Activated CD4-positive, alpha-beta T cell treated with anti-CD3 and anti-CD28 coated beads for 48 hours (primary cell): ENCODE data around the gene ZGPAT.
A peak's percentile ranks its signal among the peaks of the same experiment; 100 is the strongest.
"Not testable (repeated sequence)": the region's sequence is repeated elsewhere in the genome, so short reads cannot be mapped to it uniquely, and the experiment has no call there.

Source experiments
- DNase-seq: peaks from one replicate; pipeline ENCODE4 v3.0.0-alpha.2; 2020

The ZGPAT gene, protein sequence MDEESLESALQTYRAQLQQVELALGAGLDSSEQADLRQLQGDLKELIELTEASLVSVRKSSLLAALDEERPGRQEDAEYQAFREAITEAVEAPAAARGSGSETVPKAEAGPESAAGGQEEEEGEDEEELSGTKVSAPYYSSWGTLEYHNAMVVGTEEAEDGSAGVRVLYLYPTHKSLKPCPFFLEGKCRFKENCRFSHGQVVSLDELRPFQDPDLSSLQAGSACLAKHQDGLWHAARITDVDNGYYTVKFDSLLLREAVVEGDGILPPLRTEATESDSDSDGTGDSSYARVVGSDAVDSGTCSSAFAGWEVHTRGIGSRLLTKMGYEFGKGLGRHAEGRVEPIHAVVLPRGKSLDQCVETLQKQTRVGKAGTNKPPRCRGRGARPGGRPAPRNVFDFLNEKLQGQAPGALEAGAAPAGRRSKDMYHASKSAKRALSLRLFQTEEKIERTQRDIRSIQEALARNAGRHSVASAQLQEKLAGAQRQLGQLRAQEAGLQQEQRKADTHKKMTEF

DNA sequence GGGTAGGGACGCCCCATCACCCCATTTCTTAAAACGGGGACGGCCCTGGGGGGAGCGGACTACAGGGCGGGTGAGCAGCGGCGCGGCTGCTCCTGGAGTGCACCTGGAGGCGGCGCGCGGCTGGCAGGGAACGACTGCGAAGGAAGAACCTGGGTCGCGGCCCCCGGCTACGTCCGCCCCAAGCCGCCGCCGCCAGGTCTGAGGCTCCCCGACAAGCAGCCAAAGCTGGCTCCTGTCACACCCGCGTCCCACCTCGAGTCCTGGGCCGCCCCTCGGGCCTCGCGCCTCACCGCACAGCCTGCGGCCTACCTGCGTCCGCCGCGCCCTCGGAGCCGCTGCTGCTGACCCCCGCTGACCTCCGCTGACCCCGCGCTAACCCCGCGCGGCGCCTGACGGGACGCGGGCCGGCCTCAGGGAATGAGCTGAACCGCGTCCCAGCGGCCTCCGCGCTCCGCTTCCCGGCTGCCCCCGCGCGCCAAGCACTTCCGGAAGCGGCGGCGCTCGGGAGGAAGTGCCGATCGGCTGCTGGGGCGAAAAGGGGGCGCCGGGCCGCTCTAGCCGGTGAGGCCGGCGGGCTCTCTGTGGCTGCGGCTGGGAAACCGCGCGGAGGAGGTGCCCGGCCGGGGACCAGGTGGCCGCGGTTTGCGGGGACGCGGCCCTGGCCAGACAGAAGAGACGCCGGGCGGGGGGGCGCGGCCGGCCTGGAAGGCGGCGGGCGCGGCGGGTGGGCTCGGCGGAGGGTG is at the start of gene ZGPAT, which contains the start of gene ARFRP1:
Gene ZGPAT, plus strand, starts transcription at position 482 of the 743 bp plus-strand sequence. CDS start 542 bp downstream, outside the sequence.
Gene ARFRP1, minus strand, starts transcription at position 419 of the 743 bp plus-strand sequence. CDS start 885 bp downstream, outside the sequence.
- DNase-seq, result peak; percentile 89

DNA sequence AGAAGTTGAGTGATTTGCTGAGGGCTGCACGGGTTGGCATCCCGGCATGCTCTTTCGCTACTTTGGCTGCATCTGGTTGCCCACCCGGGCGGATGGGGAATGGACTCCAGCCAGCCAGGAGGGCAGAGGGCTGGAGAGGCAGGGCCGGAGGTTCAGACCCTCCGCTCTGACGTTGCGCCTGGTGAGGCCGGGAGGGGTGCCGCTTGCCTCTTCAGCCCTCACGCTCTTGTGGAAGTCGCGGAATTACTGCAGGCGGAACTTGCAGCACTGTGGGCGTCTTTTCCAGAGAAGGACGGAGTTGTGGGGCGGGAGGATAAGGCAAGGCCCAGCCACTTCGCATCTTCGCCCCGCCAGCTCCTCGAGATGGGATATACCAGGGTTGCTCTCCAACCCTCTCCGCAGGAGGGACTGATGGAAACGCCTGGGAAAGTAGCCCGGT is 49.1 kb upstream of the ZGPAT start:
- DNase-seq, result peak; percentile 52

DNA sequence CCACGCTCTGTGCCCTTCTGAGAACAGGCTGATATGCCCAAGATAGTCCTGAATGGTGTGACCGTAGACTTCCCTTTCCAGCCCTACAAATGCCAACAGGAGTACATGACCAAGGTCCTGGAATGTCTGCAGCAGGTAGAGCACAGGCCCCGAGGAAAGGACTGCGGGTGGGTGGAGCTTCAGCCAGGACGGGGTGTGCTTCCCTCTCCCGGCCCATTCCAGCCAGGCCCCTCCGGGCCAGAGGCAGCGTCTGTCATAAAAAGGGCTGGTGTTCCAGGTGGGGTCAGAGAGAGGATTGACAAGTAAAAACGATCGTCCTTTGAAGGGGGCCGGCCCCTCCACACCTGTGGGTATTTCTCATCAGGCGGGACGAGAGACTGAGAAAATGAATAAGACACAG is 48.5 kb upstream of the ZGPAT start:
- no peak for DNase-seq

DNA sequence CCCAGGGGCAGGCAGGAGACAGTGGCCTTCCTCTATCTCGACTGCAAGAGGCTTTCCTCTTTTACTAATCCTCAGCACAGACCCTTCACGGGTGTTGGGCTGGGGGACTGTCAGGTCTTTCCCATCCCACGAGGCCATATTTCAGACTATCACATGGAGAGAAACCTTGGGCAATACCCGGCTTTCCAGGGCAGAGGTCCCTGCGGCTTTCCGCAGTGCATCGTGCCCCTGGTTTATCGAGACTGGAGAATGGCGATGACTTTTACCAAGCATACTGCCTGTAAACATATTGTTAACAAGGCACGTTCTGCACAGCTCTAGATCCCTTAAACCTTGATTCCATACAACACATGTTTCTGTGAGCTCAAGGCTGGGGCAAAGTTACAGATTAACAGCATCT is 47.7 kb upstream of the ZGPAT start:
- DNase-seq, result not testable (repeated sequence)

DNA sequence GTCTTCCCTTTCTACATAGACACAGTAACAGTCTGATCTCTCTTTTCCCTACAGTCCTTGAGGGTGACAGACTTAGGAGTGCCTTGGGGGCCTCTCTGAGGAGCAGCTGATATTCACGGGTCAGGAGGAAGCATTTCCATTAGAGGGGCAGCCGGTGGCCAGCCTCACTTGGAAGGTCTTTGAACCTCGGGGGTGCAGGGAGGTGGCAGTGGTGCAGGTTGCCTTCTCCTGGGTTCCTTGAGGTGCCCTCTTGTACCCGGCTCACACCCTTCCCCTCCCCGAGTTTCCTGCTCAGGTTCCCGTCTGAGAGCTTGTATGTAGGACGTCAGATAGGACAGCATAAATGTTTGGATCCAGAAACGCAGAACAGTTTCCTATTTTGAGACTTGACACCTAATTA is 47.2 kb upstream of the ZGPAT start:
- no peak for DNase-seq

DNA sequence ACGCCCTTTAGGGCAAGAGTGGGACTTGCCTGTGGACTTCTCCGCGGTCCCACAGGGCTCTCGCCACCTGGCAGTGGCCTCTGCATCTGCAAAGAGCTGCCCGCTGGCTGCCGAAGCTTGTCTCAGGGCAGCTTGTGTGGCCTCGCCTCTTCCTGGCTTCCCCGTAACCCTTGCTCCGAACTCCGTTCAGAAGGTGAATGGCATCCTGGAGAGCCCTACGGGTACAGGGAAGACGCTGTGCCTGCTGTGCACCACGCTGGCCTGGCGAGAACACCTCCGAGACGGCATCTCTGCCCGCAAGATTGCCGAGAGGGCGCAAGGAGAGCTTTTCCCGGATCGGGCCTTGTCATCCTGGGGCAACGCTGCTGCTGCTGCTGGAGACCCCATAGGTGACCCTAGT is 46.7 kb upstream of the ZGPAT start:
- DNase-seq, result no peak

DNA sequence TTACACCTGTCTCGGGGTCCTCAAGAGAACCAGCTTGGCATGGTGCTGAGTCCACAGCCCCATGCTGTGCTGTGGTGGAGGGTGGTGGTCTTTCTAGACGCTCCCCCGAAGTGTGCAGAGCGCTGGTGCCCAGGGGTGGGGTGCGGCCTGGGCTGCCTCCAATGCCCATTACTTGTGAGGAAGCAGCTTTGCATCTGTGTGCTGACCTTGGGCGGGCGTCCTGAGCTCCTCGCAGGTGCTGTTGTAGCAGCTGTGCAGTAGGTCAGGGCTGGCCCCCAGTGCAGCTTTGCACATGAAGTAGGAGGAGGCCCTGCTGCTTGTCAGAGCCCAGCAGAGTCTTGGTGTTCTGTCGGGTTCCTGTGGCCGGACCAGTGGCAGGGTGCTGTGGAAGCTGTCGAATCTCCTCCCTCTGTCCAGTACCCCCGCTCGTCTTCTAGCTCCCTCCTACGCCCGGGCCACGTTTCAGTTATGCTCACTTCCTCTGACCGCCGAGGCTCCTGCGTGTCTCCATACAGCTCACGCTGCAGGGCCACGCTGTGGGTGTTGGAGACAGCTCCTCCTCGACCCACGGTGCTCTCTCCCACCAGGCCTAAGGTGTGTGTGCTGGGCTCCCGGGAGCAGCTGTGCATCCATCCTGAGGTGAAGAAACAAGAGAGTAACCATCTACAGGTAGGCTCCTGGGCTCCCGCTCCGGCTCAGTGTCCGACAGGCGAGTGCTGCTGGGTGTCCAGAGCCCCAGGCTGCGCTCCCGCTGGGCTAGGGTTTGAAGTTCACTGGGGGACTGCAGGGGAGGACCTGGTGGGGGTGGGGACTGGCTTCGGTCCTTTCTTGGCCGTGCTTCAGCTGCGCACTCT is 45.7 kb upstream of the ZGPAT start:
- DNase-seq, result no peak

DNA sequence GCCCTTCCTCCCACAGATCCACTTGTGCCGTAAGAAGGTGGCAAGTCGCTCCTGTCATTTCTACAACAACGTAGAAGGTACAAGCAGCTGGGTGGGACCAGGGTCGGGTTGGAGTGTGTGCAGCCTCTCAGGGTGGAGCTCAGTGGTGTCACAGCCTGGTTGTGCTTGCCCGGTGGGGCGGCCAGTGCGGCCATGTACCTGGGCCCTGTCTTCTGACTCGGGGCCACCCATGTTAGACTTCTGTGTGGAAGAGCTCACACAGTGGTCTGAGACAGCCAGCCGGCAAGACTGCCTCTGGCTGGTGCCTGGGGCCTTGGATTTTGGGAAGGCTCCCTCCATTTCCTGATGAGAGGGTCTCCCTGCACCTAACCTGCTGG is 45.0 kb upstream of the ZGPAT start:
- no peak for DNase-seq

DNA sequence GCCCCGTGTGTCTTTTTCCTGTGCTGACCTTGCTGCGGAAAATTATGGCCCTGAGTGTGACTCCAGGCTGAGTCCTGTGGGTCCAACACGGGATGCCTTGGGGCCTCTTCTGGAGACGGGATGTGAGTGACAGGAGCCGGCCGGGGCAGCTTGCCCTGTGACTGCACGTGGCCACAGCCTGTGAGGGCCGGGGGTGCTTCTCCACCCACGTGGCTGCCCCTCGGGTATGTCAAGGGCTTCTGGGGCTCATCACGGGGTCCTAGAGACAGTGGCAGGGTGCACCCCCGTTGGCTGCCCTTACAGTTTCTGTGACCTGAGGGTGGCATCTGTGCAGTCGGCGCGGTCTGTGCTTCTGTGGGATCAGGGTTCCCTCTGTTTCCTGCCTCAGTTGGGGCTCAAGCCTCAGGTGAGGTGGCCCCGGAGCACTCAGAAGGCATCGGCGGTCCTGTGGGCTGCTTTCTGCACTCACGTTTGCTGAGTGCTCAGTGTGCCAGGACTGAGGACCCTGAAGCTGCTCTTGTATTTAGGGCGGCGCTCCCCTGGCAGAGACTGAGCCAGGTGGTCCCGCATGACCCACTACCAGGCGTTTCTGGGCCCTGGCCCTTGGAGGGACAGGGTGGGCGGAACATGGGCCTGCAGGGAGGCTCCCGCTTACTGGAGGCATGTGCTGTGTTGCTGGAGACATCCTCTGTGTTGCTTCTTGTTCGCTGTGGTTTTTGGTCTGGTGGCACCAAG is 44.3 kb upstream of the ZGPAT start:
- no peak for DNase-seq

DNA sequence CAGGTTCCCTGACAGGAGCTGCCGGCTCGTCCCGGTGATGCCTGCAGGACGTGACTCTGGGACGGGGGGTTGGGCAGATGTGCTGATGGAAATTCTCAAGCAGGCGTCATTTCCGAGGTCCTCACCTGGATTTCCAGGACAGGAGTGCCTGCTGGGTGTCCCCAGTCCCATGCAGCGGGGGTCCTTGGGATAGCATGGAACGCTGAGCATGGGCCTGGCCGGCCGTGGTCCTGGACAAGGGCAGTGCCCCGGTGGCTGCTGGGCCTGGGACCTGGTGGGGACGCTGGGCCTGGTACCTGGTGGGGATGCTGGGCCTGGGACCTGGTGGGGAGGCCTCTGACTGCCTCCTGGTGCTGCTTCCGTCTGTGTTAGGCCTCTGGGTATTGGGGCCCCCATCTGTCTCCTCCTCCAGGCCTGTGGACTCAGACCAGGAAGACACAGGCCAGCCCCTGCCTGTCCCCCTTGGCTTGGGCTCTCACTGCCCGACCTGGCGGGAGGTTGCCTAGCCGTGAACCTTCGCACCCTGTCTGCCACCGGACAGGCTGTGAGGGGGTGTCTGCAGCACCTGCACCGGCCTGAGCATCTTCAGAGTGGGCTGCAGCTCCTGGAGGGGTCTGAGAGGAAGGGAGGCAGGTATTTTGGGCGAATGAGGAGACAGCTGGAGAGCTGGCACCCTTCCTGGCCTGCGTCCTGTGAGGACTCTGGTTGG is 43.5 kb upstream of the ZGPAT start:
- no peak for DNase-seq

DNA sequence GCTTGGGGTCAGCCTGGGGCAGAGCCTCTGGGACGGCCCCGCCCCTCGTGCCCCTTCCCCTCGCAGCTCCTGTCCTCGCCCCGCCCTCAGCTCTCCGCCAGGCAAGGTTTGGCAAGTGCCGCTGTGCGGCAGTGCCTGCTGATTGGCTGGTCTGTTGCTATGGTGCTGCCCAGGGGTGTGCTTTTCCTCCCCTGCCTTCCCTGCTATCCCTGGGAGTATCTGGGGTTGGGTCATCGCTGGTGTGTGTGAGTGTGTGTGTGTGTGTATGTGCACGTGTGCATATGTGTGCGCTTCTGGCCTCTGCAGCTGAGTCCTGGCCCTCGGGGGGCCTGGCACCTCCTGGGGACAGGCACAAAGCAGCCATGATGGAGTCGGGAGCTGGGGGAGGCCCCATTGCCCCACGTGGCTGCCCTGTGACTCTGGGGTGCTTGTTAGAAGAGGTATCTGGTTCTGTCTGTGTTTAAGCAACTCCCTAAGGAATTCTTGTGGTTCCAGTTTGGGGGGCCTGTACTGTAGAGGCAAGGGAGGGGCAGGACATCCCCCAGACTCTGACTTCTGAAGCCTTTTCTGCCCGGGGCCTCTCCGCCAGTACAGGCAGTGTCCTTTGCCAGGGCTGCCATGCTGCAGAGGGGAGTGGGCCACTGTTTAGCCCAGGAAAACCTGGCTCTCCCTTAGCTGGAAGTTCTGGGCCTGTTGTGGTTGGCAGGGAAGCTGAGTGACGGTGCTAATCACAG is 42.8 kb upstream of the ZGPAT start:
- no peak for DNase-seq

DNA sequence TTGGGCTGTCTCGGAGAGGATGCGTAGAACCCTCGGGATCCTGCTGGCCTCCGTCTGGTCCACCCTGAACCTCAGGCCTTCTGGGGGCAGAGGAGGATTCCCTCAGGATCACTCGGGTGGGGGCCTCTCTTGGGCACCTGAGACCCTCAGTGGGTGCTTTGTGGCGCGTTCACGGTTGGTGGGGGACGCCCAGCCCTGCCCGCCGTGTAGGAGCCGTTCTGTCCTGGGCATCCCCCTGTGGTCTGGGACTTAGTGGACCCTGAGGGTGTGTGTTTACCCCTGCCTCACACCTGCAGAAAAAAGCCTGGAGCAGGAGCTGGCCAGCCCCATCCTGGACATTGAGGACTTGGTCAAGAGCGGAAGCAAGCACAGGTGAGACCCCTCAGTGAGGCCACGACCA is 42.1 kb upstream of the ZGPAT start:
- no peak for DNase-seq

DNA sequence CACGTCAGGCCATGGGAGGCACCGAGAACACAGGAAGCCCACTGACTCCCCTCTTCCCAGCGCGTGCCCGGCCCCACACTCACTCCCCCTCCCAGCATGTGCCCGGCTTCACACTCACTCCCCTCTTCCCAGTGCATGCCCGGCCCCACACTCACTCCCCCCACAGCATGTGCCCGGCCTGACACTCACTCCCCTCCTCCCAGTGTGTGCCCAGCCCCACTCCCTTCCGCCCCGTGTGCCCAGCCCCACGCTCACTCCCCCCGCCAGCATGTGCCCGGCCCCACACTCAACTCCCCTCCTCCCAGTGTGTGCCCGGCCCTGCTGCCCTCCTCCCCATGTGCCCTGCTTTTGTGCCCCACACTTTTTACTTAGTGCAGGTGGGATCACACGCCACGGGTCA is 40.0 kb upstream of the ZGPAT start:
- DNase-seq, result no peak

DNA sequence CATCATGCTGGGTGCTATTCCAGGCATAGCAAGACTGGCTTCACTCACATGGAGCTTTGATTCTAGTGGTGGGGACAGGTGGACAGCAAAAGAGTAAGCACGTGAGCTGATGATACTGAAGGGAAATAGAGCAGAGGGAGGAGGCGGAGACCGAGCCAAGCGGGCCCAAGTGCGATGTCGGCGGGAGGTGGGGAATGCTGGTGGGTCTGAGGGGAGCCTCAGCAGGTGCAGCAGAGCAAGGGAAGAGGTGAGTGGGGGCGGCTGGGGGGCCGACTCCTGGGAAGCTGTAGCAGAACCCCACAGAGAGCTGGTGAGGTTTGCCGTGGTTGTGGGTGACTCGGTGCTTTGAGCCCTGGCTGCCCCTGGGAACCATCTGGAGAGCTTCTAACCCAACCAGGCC is 39.5 kb upstream of the ZGPAT start:
- DNase-seq, result no peak

DNA sequence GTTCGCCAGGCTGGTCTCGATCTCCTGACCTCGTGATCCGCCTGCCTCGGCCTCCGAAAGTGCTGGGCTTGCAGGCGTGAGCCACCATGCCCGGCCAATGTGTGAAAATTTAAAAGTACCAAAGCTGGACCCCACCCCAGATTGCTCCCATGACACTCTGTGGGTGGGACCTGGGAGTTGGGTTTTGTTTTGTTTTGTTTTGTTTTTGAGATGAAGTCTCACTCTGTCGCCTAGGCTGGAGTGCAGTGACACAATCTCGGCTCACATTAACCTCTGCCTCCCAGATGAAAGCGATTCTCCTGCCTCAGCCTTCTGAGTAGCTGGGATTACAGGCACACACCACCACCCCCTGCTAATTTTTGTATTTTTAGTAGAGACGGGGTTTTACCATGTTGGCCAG is 36.1 kb upstream of the ZGPAT start:
- DNase-seq, result not testable (repeated sequence)

DNA sequence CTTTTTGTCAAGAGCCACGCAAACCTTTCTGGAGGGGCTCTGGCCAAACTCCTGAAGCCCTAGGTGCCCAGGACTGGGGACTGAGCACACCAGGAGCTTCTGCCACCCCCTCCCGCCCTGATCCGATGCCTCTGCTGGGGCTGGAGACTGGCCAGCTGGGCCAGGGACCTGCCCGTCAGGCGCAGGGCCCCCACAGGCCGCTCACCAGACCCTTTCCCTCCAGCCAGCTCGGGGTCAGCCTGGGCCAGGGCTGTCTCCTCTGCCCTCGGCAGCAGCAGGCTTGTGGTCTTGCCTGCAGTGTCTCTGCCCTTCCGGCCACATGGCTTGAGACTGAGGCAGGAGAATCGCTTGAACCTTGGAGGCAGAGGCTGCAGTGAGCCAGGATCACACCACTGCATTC is 35.2 kb upstream of the ZGPAT start:
- DNase-seq, result no peak

DNA sequence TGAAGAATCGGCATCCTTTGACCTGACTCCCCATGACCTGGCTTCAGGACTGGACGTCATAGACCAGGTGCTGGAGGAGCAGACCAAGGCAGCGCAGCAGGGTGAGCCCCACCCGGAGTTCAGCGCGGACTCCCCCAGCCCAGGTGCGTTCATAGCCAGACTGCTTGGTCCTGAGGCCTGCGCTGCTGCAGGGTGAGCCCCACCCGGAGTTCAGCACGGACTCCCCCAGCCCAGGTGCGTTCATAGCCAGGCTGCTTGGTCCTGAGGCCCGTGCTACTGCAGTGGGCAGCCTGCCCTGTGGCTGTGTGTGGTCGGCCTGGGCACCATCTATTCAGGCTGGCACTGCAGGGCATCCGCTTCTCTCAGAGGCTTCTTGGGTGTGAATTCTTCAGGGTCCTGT is 33.9 kb upstream of the ZGPAT start:
- no peak for DNase-seq

DNA sequence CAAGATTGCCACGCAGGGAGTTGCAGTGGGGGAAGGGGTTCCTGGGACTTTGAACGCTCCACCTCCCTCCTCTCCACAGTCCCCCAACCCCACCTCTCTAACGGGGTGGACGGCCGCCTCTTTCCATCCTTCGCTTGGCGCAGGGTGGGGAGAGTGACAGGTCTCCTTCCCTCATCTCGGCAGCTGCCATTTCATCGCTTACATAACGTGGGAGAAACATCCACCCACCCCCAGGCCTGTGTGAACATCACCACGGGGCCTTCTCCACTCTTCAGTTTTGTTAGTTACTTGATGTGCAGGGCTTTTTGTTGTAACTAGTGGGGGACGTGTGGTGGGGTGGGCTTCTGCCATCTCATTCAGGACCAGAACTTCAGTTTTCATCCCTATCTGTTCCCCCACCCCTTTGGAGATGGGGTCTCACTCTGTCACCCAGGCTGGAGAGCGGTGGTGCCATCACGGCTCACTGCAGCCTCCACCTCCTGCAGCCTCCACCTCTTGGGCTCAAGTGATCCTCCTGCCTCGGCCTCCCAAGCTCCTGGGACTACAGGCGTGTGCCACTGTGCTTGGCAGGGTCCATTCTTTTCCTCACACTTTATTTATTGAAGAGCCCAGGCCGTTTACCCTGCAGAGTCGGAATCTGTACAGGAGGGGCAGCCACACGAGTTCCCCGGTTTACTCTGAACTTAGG is 32.0 kb upstream of the ZGPAT start:
- no peak for DNase-seq

DNA sequence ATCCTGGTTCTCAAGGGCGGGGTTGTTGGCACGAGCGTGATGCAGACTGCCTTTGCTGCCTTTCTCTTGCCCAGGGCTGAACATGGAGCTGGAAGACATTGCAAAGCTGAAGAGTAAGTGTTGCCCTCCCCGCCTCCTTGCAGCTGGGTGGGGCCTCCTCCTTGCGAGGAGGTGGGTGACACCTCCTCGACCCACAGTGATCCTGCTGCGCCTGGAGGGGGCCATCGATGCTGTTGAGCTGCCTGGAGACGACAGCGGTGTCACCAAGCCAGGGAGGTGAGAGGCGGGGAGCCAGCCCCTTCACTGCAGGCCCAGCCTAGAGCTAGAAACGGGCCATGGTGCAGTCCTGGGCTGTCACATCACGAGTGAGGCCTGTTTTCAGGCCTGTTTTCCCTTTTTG is 29.8 kb upstream of the ZGPAT start:
- no peak for DNase-seq
